Measurements from ENCODE around the gene HTRA2.

DNA sequence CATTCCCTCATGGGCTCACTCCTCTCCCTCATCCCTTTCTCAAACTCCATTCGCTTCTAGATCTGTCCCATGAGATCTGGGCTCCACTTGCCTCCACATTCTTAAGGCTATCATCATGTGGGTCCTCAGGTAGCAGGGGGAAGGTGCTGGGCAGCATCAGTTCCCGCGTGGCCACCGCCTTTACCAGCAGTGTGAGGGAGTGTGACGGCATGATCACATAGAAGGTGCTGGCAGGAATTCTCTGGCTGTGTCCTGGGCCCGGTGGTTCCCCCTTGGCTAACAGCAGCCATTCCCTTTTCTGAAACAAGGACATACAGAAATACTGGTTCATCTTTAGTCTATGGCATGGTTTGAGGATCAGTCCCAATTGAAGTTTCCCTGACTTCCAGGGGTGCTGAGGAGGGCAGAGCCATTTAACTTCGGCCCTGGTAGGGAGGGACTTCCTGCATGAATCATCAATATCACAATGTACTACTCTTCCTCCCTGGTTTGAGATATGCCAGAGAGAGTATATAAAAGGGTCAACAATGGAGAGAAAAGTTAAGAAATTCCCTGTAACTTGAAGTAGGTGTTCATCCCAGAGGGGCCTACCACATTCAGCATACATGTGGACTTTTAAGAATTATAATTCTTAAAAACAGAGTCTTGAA lies 32.5 kb downstream of the HTRA2 start:
- TF ChIP-seq POLR2A (IDR thresholded peaks at IDR 0.05), result no peak
- no peak for TF ChIP-seq CTCF (IDR thresholded peaks at IDR 0.05)
